Measurements from ENCODE around the gene LTBP4.
"Not testable (repeated sequence)": the region's sequence is repeated elsewhere in the genome, so short reads cannot be mapped to it uniquely, and the experiment has no call there.

Gene LTBP4, protein sequence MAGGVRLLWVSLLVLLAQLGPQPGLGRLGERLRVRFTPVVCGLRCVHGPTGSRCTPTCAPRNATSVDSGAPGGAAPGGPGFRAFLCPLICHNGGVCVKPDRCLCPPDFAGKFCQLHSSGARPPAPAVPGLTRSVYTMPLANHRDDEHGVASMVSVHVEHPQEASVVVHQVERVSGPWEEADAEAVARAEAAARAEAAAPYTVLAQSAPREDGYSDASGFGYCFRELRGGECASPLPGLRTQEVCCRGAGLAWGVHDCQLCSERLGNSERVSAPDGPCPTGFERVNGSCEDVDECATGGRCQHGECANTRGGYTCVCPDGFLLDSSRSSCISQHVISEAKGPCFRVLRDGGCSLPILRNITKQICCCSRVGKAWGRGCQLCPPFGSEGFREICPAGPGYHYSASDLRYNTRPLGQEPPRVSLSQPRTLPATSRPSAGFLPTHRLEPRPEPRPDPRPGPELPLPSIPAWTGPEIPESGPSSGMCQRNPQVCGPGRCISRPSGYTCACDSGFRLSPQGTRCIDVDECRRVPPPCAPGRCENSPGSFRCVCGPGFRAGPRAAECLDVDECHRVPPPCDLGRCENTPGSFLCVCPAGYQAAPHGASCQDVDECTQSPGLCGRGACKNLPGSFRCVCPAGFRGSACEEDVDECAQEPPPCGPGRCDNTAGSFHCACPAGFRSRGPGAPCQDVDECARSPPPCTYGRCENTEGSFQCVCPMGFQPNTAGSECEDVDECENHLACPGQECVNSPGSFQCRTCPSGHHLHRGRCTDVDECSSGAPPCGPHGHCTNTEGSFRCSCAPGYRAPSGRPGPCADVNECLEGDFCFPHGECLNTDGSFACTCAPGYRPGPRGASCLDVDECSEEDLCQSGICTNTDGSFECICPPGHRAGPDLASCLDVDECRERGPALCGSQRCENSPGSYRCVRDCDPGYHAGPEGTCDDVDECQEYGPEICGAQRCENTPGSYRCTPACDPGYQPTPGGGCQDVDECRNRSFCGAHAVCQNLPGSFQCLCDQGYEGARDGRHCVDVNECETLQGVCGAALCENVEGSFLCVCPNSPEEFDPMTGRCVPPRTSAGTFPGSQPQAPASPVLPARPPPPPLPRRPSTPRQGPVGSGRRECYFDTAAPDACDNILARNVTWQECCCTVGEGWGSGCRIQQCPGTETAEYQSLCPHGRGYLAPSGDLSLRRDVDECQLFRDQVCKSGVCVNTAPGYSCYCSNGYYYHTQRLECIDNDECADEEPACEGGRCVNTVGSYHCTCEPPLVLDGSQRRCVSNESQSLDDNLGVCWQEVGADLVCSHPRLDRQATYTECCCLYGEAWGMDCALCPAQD (N-terminal part only)

DNA sequence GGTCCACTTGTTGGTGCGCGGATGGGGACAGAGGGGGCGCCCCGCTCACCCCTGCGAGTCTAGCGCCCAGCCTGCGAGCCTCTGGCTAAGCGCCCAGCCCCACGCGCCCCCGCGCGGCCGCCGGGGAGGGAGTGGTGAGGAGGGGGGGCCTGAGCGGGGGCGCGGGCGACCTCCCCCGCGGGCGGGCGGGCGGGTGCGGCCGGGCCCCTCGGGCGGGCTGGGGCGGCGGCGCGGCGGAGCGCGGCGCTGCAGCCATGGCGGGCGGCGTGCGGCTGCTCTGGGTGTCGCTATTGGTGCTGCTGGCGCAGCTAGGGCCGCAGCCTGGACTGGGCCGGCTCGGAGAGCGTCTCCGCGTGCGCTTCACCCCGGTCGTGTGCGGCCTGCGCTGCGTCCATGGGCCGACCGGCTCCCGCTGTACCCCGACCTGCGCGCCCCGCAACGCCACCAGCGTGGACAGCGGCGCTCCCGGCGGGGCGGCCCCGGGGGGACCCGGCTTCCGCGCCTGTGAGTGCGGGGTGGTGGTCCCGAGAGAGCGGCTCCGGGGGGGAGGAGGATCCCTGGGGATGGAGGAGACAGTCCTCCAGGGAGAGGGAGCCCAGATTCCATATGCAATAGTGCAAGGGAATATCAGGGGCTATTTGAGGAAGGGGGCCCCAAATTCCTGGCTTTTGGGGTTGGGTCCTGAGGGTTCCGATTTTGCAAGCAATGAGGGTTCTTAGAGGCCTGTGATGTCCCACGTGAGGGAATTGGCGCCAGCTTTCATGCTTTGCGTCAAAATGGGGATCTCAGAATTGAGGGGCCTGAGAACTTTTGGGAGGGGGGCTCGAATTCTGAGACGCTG is at the start of gene LTBP4:
TSS of gene LTBP4 (plus strand) at position 236 of the 841 bp plus-strand sequence. CDS start at position 255, 19 bp downstream.
- ATAC-seq (no peak), DNase-seq (peak; percentile 53)

DNA sequence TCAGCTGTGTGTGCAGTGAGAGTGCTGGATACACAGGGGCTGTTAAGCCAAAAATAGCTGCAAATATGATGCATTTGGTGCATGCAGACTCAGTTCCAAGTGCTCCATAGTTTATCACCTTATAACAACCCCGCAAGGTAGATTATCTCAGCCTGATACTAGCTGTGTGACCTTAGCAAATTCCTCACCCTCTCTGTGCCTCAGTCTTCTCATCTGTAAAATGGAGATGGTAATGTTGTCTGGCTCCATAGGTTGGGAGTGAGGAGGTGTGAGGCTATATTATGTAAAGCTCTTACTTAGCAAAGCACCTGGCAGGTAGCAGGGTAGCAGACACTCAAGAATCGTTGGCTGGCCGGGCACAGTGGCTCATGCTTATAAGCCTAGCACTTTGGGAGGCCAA is 48.3 kb upstream of the LTBP4 start:
- no peak for DNase-seq

DNA sequence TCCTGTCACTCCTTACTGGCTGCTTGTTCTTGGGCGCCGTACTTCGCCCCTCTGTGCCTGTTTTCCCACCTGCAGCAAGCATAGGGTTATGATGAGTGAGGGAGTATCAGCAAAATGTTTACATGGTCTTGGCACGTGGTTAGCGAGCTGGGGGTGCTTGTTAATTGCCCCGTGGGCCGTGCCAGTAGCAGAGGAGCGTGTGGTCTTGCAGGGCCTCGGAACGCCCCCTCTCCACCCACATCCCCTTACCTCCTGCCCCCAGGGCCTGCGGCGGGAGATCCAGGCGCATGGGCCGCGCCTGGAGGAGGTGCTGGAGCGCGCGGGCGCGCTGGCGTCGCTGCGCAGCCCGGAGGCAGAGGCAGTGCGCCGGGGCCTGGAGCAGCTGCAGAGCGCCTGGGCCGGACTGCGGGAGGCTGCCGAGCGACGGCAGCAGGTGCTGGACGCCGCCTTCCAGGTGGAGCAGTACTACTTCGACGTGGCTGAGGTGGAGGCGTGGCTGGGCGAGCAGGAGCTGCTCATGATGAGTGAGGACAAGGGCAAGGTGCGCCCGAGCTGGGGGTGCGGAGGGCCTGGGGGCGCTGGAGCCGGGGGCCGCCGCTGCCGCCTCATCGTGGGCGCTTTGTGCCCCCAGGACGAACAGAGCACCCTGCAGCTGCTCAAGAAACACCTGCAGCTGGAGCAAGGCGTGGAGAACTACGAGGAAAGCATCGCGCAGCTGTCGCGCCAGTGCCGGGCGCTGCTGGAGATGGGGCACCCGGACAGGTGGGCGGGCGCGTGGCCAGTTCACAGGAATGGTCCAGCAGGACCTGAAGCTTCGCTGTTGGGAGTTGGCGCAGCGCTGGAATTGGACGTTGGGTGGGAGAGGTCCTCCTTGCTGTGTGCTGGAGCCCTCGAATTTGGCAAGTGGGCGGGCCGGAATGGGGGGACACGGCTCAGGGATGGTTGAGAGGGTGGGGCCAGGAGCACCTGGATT is 47.0 kb upstream of the LTBP4 start:
- no peak for ATAC-seq

More for the DNA sequence above, 48.3 kb upstream of the LTBP4 start:
- no peak for ATAC-seq

DNA sequence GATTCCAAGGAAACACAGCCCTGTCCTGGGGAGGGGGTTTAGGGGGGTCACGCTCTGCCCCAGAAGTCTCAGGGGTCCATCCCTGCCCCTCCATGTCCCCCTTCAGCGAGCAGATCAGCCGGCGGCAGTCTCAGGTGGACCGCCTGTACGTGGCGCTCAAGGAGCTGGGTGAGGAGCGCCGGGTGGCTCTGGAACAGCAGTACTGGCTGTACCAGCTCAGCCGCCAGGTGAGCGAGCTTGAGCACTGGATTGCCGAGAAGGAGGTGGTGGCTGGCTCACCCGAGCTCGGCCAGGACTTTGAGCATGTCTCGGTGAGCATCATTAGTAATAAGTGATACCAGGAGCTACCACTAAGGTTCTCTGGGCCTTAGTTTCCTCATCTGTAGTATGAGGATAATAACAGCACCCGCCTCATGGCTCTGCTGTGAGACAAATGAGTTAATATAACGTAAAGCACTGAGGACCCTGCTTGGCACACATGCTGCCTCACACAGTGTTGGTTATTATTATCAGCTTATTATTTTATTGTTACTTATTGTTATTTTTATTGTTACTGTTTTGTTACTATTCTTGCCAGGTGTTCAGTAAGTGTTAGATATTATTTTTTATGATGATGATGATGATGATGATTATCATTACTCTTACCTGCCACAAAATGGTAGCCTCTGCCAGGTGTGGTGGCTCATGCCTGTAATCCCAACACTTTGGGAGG is 45.0 kb upstream of the LTBP4 start:
- ATAC-seq = no peak
- no peak for DNase-seq

More for the DNA sequence above, 47.0 kb upstream of the LTBP4 start:
- DNase-seq = no peak

DNA sequence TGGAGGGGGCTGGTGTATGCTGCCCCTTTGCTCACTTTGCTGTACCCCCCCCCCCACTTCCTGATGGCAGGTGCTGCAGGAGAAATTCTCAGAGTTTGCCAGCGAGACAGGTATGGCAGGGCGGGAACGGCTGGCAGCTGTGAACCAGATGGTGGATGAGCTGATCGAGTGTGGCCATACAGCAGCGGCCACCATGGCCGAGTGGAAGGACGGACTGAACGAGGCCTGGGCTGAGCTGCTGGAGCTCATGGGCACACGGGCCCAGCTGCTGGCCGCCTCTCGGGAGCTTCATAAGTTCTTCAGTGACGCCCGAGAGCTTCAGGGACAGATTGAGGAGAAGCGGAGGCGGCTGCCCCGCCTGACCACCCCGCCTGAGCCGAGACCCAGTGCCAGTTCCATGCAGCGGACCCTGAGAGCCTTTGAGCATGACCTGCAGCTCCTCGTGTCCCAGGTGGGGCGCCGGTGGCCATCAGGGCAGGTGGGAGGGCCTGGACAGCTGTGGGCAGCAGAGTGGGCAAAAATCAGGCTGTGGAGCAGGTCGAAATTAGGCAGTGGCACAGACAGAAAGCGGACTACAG is 44.1 kb upstream of the LTBP4 start:
- ATAC-seq = no peak
- no peak for DNase-seq

DNA sequence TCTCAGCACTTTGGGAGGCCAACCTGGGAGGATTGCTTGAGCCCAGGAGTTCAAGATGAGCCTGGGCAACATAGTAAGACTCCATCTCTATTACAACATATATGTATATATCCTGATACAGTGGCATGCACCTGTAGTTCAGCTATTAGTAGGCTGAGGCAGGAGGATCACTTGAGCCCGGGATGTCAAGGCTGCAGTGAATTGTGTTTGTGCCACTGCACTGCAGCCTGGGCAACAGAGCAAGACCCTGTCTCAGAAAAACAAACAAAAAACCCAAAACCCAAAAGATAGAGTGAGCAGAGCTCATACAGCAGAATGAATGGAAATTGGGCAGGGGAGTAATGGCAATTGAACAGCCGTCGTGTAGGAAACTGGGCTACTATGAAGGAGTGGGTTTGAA is 41.8 kb upstream of the LTBP4 start:
- ATAC-seq (no peak), DNase-seq (no peak)

DNA sequence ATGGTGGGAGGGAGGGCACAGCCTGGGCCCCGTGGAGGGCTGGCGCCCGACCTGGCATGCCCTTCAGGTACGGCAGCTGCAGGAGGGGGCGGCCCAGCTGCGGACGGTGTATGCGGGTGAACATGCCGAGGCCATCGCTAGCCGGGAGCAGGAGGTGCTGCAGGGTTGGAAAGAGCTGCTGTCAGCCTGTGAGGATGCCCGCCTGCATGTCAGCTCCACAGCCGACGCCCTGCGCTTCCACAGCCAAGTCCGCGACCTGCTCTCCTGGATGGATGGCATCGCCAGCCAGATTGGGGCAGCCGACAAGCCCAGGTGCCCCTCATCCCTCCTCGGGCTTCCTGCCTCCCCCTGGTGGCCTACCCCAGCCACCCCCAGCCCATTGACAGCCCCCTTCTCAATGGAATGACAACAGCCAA is 41.1 kb upstream of the LTBP4 start:
- DNase-seq (no peak), ATAC-seq (no peak)

DNA sequence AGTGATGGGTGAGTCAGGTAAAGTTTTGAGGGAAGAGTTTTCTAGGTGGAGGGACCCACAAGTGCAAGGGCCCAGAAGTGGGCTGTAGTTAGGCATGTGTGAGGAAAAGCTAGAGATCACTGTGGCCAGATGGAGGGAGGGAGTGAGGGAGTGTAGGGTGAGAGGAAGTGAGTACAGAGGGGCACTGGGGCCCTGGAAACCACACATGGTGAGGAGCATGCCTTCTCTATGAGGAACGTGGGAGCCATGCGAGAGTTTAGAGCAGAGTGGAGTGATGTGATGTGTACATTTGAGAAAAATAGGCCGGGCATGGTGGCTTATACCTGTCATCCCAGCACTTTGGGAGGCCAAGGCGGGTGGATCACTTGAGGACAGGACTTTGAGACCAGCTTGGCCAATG is 39.2 kb upstream of the LTBP4 start:
- no peak for ATAC-seq
- no peak for DNase-seq

DNA sequence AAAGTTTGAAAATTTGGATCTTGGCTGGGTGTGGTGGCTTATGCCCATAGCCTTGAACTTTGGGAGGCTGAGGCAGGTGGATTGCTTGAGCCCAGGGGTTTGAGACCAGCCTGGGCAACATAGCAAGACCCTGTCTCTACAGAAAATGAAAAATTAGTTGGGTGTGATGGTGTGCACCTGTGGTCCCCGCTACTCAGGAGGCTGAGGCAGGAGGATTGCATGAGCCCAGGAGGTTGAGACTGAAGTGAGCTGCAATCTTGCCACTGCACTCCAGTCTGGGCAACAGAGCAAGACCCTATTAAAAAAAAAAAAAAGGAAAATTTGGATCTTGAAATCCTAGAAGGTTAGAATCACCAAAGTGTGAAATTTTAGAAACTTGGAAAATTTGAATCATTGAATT is 36.6 kb upstream of the LTBP4 start:
- not testable (repeated sequence) for DNase-seq, ATAC-seq

DNA sequence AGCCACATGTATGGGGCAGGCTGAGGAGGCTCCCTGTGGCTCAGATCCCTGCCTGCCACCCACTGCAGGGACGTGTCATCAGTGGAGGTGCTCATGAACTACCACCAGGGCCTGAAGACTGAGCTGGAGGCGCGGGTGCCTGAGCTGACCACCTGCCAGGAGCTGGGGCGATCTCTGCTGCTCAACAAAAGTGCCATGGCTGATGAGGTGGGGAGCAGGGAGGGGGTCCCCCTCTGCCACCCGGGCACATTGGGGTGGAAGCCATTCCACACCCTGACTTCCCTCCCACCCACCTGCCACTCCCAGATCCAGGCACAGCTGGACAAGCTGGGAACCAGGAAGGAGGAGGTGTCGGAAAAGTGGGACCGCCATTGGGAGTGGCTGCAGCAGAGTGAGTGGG is 35.8 kb upstream of the LTBP4 start:
- ATAC-seq (no peak), DNase-seq (no peak)

DNA sequence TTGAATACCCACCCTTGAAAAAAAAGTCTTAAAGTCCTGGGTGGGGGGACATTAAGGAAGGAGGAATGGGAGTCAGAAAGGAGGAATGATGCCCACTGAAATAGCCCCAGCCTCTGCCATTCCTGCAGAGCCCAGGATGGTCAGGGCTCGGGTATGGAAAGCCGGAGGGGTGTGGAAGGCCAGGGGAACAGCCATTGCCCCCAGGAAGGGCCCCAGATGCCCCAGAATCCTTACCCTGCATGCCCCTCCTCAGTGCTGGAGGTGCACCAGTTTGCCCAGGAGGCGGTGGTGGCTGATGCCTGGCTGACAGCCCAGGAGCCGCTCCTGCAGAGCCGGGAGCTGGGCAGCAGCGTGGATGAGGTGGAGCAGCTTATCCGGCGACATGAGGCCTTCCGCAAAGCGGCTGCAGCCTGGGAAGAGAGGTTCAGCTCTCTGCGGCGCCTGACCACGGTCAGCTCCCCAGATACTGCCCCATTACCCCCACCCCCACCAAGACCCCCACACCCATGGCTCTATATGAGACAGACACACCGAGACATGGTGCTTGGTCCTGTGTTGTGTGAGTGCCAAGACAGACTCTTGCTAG is 35.2 kb upstream of the LTBP4 start:
- ATAC-seq = no peak
- no peak for DNase-seq

DNA sequence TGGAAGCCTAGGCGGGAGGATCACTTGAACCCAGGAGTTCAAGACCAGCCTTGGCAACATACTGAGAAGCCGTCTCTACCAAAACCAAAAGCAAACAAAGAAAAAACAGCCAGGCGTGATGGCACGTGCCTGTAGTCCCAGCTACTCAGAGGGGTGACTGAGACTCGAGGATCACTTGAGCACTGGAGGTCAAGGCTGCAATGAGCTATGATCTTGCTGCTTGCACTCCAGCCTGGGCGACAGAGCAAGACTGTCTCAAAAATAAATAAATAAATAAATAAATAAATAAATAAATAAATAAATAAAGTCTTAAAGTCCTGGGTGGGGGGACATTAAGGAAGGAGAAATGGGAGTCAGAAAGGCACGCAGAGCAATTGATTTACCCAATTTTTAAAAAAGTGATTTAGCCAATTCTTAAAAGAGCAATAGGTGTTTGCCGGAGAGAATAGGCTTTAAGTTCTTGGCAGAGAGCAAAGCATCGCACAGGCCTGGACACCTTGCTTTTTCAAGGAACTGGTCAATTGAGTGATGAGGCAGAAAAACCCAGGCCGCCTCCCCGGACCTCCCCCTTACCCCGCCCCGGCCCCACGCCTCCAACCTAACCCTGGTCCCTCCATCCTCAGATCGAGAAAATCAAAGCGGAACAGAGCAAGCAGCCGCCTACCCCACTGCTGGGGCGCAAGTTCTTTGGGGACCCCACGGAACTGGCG is 34.0 kb upstream of the LTBP4 start:
- ATAC-seq (no peak), DNase-seq (no peak)

DNA sequence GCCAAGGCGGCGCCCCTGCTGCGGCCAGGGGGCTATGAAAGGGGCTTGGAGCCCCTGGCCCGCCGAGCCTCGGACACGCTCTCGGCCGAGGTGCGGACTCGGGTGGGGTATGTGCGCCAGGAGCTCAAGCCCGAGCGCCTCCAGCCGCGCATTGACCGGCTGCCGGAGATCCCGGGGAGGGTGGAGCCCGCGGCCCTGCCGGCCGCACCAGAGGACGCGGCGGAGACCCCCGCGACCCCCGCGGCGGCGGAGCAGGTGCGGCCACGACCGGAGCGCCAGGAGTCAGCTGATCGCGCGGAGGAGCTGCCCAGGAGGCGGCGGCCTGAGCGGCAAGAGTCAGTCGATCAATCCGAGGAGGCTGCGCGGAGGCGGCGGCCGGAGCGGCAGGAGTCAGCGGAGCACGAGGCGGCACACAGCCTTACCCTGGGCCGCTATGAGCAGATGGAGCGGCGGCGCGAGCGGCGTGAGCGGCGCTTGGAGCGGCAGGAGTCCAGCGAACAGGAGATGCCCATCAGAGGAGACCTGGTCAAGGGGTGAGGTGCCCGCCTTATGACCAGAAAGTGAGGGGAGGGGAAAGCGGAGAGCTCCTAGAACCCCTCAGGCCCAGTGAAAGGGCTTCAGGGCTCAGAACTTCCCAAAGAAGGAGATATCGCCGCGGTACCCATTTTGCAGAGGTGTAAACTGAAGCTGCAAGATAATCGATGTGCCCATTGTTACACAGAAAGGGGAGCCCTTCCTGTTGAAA is 33.2 kb upstream of the LTBP4 start:
- ATAC-seq = no peak
- DNase-seq = no peak

DNA sequence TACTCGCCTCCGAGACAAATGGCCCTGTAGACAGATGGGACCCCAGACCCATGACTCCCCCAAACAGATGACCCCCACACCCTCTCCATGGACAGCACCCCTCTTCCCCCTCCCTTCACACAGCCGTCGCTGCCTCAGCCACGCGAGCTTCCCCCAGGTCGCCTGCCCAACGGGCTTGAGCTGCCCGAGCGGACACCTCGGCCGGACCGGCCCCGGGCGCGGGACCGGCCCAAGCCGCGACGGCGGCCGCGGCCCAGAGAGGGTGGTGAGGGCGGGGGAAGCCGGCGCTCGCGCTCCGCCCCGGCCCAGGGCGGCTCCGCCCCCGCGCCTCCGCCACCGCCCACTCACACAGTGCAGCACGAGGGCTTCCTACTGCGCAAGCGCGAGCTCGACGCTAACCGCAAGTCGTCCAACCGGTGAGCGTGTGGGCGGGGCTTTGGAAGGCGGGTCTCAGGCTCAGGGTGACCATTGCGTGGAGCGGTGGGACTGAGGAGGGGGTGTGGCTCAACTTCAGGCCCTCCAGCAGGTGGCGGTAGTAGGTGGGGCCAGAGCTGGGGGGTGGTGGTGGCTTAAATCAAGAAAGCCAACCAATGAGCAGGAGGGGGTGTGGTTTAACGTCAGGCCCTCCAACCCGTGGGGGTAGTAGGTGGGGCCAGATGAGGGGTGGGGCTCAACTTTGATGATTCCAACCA is 30.7 kb upstream of the LTBP4 start:
- DNase-seq = peak; percentile 93
- ATAC-seq = peak; percentile 90

DNA sequence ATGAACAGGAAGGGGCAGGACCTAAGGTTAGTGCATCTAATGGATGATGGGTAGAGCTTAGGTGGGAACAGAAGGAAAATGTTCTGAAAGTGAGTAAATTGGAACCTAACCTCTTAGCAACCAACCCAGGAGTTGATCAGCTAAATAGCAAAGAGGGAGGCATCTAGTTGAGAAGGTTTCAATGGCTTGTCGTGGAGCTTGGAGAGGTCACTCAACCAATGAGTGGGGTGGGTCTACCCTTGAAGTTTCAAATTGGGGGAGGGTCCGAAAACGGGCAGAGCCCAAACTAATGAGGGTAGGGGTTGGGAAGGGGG is 30.2 kb upstream of the LTBP4 start:
- DNase-seq (no peak), ATAC-seq (no peak)

DNA sequence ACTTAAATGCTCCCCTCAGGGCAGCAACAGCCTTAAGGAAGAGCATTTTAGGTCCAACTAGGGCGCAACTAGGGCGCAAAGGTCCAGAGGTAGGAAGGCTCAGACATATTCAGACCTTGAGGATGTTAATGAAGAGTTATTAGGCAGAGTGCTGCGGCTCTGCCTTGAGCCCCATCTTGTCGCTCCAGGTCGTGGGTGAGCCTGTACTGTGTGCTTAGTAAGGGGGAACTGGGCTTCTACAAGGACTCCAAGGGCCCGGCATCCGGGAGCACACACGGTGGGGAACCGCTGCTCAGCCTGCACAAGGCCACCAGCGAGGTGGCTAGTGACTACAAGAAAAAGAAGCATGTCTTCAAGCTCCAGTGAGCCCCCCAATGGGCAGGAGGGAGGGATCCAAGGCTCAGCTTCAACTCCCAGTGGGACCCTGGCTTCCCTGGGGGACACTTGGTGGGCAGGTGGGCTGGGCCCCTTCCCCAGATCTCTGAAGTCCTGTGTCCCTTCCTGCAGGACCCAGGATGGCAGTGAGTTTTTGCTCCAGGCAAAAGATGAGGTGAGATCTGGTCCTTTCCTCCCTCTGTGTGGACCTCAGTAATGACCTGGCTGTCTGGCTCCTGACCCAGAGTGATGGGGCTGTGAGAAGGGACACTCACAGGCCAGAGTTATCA is 29.2 kb upstream of the LTBP4 start:
- no peak for DNase-seq

More for the DNA sequence above, 29.2 kb upstream of the LTBP4 start:
- no peak for ATAC-seq
